SK-N-SH (cell line): ENCODE data around the gene FAP. TPM values are rescaled to one million over a fixed set of nuclear protein-coding genes. Genes with fewer than 3 reads are reported as not detected.

Experiments used
- CTCF ChIA-PET: fragments of 300-600, 350-600 bp; formaldehyde crosslinking; extraction: SDS; loops from one replicate; lab custom pipeline; 2021; lab: Yijun Ruan, JAX
- POLR2A ChIA-PET: fragments of 350-600 bp; sonication (Branson Sonifier 250); formaldehyde crosslinking; extraction: SDS; loops from one replicate; lab custom pipeline; 2020; ENCODE audit warnings: antibody characterized with exemption, inconsistent platforms; lab: Yijun Ruan, JAX
- DNase-seq: peaks from one replicate; pipeline ENCODE4 v3.0.0; 2012
- H2AFZ ChIP-seq: fragments of 200-600 bp; sonication (generic); 2 replicates; pipeline ENCODE4 v1.8.1; 2016; ENCODE audit warnings: antibody characterized with exemption, mild to moderate bottlenecking, low read depth
- H3F3A ChIP-seq: fragments of 200-600 bp; sonication (generic); replicated peaks from 2 replicates; pipeline ENCODE3; 2016; ENCODE audit warnings: antibody characterized with exemption, mild to moderate bottlenecking; ENCODE audit not compliant: insufficient read depth
- H3K27ac ChIP-seq, 2 experiments: fragments of 200-500 bp in 1 of 2; fragments of 200-600 bp in 1 of 2; sonication (Bioruptor generic) in 1 of 2; sonication (generic), shearing (Covaris generic) in 1 of 2; 2 replicates each; pipeline versions ENCODE4 v1.5.1 to v1.6.1; 2014 to 2016; ENCODE audit warnings: low read depth in 2 of 2, inconsistent platforms in 1 of 2, low read length in 1 of 2, mild to moderate bottlenecking in 1 of 2, mixed read lengths in 1 of 2
- H3K27me3 ChIP-seq: fragments of 200-600 bp; sonication (generic), shearing (Covaris generic); 2 replicates; pipeline ENCODE4 v1.6.1; 2016; ENCODE audit warnings: mixed run types; ENCODE audit not compliant: insufficient read depth
- H3K36me3 ChIP-seq, 2 experiments: fragments of 200-500 bp in 1 of 2; fragments of 200-600 bp in 1 of 2; sonication (Bioruptor generic) in 1 of 2; sonication (generic) in 1 of 2; replicated peaks in 1 of 2; 2 replicates each; pipeline versions ENCODE3 to v1.5.1; 2014 to 2016; ENCODE audit warnings: low read length in 1 of 2, mild to moderate bottlenecking in 1 of 2; ENCODE audit not compliant: insufficient read depth in 2 of 2, control insufficient read depth in 1 of 2
- H3K4me1 ChIP-seq, 2 experiments: fragments of 200-500 bp in 1 of 2; fragments of 200-600 bp in 1 of 2; sonication (Bioruptor generic) in 1 of 2; sonication (generic), shearing (Covaris generic) in 1 of 2; 2 replicates each; pipeline versions ENCODE4 v1.5.1 to v1.6.1; 2014 to 2016; ENCODE audit warnings: low read depth in 1 of 2, low read length in 1 of 2, mixed run types in 1 of 2; ENCODE audit not compliant: insufficient read depth in 2 of 2, control insufficient read depth in 1 of 2
- H3K4me2 ChIP-seq: fragments of 200-600 bp; sonication (generic), shearing (Covaris generic); 2 replicates; pipeline ENCODE4 v1.6.1; 2017; ENCODE audit warnings: mixed run types
- H3K4me3 ChIP-seq, 2 experiments: fragments of 200-500 bp in 1 of 2; fragments of 200-600 bp in 1 of 2; sonication (Bioruptor generic) in 1 of 2; sonication (generic), shearing (Covaris generic) in 1 of 2; 2 replicates each; pipeline versions ENCODE4 v1.5.1 to v1.8.1; 2014 to 2016; ENCODE audit warnings: low read depth in 2 of 2, inconsistent platforms in 1 of 2, low read length in 1 of 2, mild to moderate bottlenecking in 1 of 2, mixed read lengths in 1 of 2, moderate library complexity in 1 of 2
- H3K79me2 ChIP-seq: fragments of 200-600 bp; sonication (generic); 2 replicates; pipeline ENCODE4 v1.8.1; 2017; ENCODE audit warnings: mild to moderate bottlenecking; ENCODE audit not compliant: insufficient read depth
- H3K9ac ChIP-seq: fragments of 200-600 bp; sonication (generic); 2 replicates; pipeline ENCODE4 v1.6.1; 2017; ENCODE audit warnings: mixed run types
- H3K9me2 ChIP-seq: fragments of 200-600 bp; sonication (generic); 2 replicates; pipeline ENCODE4 v1.6.1; 2017; ENCODE audit warnings: mixed run types
- H3K9me3 ChIP-seq: fragments of 200-600 bp; sonication (generic); 2 replicates; pipeline ENCODE4 v1.6.1; 2017; ENCODE audit warnings: mixed run types, mild to moderate bottlenecking, moderate library complexity
- H4K20me1 ChIP-seq: fragments of 200-600 bp; sonication (generic); 2 replicates; pipeline ENCODE4 v1.6.1; 2017; ENCODE audit warnings: mild to moderate bottlenecking, mixed run types; ENCODE audit not compliant: insufficient read depth
- CHD2 ChIP-seq: fragments of 150-350 bp; IDR thresholded peaks from 2 replicates; pipeline ENCODE4 v1.6.1; 2018; ENCODE audit warnings: low read length; ENCODE audit not compliant: partially characterized antibody
- FOSL2 ChIP-seq: IDR thresholded peaks from 2 replicates; pipeline ENCODE4 v1.4.0; 2012; ENCODE audit warnings: low read depth, mild to moderate bottlenecking, moderate library complexity, borderline replicate concordance
- FOXJ3 ChIP-seq: sonication (generic); formaldehyde crosslinking; IDR thresholded peaks from 2 replicates; pipeline ENCODE4 v1.5.1; 2020; ENCODE audit warnings: mild to moderate bottlenecking, missing genetic modification reagents
- FOXM1 ChIP-seq: IDR thresholded peaks from 2 replicates; pipeline ENCODE4 v1.4.0; 2012; ENCODE audit warnings: low read depth, mild to moderate bottlenecking
- JUND ChIP-seq: IDR thresholded peaks from 2 replicates; pipeline ENCODE4 v1.4.0; 2012
- MAX ChIP-seq: IDR thresholded peaks from 2 replicates; pipeline ENCODE4 v1.4.0; 2012; ENCODE audit warnings: low read depth
- NFIC ChIP-seq: IDR thresholded peaks from 2 replicates; pipeline ENCODE4 v1.4.0; 2012; ENCODE audit warnings: borderline replicate concordance
- SMC3 ChIP-seq: IDR thresholded peaks from 2 replicates; pipeline ENCODE4 v1.6.1; 2012; ENCODE audit warnings: low read depth, low read length, improper control_type of control experiment
- TAF1 ChIP-seq: IDR thresholded peaks from 2 replicates; pipeline ENCODE4 v1.6.1; 2012; ENCODE audit warnings: low read depth, mild to moderate bottlenecking, low read length, moderate library complexity, borderline replicate concordance
- TCF12 ChIP-seq: IDR thresholded peaks from 2 replicates; pipeline ENCODE4 v1.4.0; 2012
- TEAD4 ChIP-seq: IDR thresholded peaks from 2 replicates; pipeline ENCODE4 v1.4.0; 2012; ENCODE audit warnings: mild to moderate bottlenecking, borderline replicate concordance; ENCODE audit not compliant: insufficient read depth
- USF2 ChIP-seq: fragments of 150-350 bp; IDR thresholded peaks from 2 replicates; pipeline ENCODE4 v1.6.1; 2017; ENCODE audit warnings: antibody characterized with exemption, low read length, low read depth, borderline replicate concordance
- YY1 ChIP-seq: IDR thresholded peaks from 2 replicates; pipeline ENCODE4 v1.4.0; 2012; ENCODE audit warnings: low read depth, mild to moderate bottlenecking
- WGBS: methylation state at CpG from one replicate; pipeline ENCODE4 v1.1.6; 2017; ENCODE audit warnings: low lambda C conversion rate; 5-methylcytosine and 5-hydroxymethylcytosine counted together
- polyA plus RNA-seq, 3 experiments: library from polyadenylated mRNA; depleted of rRNA; stranded (reverse); fragments of >200 nt; gene quantifications; 2 replicates each; pipeline ENCODE4 v1.2.3, GENCODE V29; 2012
- TF ChIP-seq, protein P1 (sequence below): fragments of 200-600 bp; sonication (generic); IDR thresholded peaks from 2 replicates; pipeline ENCODE4 v1.6.1; 2017; ENCODE audit warnings: antibody characterized with exemption, mild to moderate bottlenecking, moderate library complexity
- TF ChIP-seq, protein P2 (sequence below): fragments of 150-350 bp; IDR thresholded peaks from 2 replicates; pipeline ENCODE4 v1.6.1; 2016; ENCODE audit warnings: mild to moderate bottlenecking, low read depth, low read length
- TF ChIP-seq, protein P3 (sequence below): IDR thresholded peaks from 2 replicates; pipeline ENCODE4 v1.6.1; 2012; ENCODE audit warnings: mild to moderate bottlenecking, low read depth, low read length, moderate library complexity

FAP gene
- polyA plus RNA-seq, 1 of the 3 experiments (the other 2 are of a cell fraction) = 36.9 TPM

- TF ChIP-seq NFIC (no peak; the same call in 1 of the 2 replicates), JUND (peak; percentile 6; the same call in 1 of the 2 replicates), YY1 (no peak), MAX (no peak), CHD2 (no peak)
Observed at GRCh38 chr2:162252153-162252552, 8.9 kb upstream of the FAP start (continued).

DNA sequence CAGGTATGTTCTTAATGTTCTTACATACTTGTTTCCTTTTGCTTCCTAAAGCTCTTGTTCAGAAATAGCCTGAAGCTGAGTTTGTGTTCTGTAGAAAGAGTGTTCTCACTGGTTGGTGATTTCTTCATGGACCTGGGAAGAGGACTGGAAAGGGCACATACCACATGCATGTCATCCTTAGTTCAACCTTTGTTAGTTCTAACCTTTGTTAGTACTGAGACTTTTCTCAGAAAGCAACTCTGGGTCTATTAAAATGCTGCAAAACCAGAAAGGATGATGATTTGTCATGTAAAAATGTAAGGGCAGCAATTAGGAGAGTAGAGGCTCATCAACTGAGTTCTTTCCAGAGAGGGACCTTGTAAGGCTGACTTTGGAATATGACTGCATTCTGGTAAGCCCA lies 2.5 kb upstream of the FAP start:
- TF ChIP-seq FOSL2 = no peak
- TF ChIP-seq TEAD4 = no peak
- TF ChIP-seq, protein P1, sequence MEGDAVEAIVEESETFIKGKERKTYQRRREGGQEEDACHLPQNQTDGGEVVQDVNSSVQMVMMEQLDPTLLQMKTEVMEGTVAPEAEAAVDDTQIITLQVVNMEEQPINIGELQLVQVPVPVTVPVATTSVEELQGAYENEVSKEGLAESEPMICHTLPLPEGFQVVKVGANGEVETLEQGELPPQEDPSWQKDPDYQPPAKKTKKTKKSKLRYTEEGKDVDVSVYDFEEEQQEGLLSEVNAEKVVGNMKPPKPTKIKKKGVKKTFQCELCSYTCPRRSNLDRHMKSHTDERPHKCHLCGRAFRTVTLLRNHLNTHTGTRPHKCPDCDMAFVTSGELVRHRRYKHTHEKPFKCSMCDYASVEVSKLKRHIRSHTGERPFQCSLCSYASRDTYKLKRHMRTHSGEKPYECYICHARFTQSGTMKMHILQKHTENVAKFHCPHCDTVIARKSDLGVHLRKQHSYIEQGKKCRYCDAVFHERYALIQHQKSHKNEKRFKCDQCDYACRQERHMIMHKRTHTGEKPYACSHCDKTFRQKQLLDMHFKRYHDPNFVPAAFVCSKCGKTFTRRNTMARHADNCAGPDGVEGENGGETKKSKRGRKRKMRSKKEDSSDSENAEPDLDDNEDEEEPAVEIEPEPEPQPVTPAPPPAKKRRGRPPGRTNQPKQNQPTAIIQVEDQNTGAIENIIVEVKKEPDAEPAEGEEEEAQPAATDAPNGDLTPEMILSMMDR = no peak
- TF ChIP-seq TCF12 = 0 out of 2 replicates have a peak, but pooled peaks have one; percentile 8
- TF ChIP-seq, protein P2, sequence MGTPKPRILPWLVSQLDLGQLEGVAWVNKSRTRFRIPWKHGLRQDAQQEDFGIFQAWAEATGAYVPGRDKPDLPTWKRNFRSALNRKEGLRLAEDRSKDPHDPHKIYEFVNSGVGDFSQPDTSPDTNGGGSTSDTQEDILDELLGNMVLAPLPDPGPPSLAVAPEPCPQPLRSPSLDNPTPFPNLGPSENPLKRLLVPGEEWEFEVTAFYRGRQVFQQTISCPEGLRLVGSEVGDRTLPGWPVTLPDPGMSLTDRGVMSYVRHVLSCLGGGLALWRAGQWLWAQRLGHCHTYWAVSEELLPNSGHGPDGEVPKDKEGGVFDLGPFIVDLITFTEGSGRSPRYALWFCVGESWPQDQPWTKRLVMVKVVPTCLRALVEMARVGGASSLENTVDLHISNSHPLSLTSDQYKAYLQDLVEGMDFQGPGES = no peak
- TF ChIP-seq, all 33 proteins: peak for 1
- no peak overlapping the region for H3K4me2 ChIP-seq
- no peaks in the 10 kb centered on the region for H3K9me2 ChIP-seq
- peaks cover 25% of the 10 kb centered on the region for H3K79me2 ChIP-seq
- POLR2A ChIA-PET = no interaction called here
- H3K4me3 ChIP-seq = no peak overlapping the region
- H3K36me3 ChIP-seq = no peaks in the 10 kb centered on the region
- H3K4me1 ChIP-seq = peaks cover 0 to 17% of the 10 kb centered on the region in 2 experiments; a peak in 2 of 4 replicates
- no peak overlapping the region; the same call in 1 of the 2 replicates for H3K9ac ChIP-seq
- H3K27ac ChIP-seq = peak overlapping the region; percentile 92 to 99; a peak in 3 of 4 replicates
- H3K9me3 ChIP-seq = no peaks in the 10 kb centered on the region
- H3F3A ChIP-seq = peaks cover 23% of the 10 kb centered on the region
- peak overlapping the region; percentile 57; the same call in 1 of the 2 replicates for H2AFZ ChIP-seq
- no peak for DNase-seq
- CTCF ChIA-PET = interaction anchor here (0.8 to 2.1 kb wide), 2 partner anchors 25 to 52 kb away, joined by 3 to 6 read pairs; no protein-coding TSS in a partner anchor
- H4K20me1 ChIP-seq = no peaks in the 10 kb centered on the region
- no peaks in the 10 kb centered on the region for H3K27me3 ChIP-seq

DNA sequence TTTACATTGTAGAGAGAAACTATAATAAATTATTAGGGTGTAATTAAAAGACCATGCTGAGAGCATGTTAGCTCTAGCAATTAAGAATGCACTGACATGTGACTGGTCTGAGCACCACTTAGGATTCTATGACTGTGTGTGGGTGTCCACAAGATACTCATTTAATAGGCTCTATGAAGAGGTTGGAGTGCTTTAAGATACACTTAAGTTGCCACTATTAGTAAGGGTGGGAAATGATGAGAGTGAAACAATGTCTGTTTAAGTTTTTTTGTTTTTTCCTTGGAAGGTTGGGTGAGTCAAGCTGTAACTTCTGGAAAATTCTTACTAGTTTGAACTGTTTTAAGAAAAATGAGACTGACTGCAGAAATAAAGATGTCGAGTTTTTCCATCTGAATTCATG lies 1.8 kb upstream of the FAP start:
- Histone ChIP-seq H3K27me3 (no peaks in the 10 kb centered on the region), H2AFZ (peak overlapping the region; percentile 21; the same call in 1 of the 2 replicates), H3K9me3 (no peaks in the 10 kb centered on the region), H3K36me3 (peaks cover 4 to 6% of the 10 kb centered on the region in 2 experiments), H3K9me2 (no peaks in the 10 kb centered on the region), H3F3A (peaks cover 23% of the 10 kb centered on the region), H3K4me2 (peak overlapping the region; percentile 74; the same call in 1 of the 2 replicates), H3K4me1 (peaks cover 0 to 17% of the 10 kb centered on the region in 2 experiments; a peak in 2 of 4 replicates), H3K9ac (peak overlapping the region; percentile 89; the same call in 1 of the 2 replicates), H3K79me2 (peaks cover 32% of the 10 kb centered on the region), H4K20me1 (no peaks in the 10 kb centered on the region), H3K4me3 (no peak overlapping the region), H3K27ac (peak overlapping the region; percentile 92 to 99)
- ChIA-PET POLR2A (no interaction called here), CTCF (interaction anchor here (0.8 to 2.1 kb wide), 2 partner anchors 24 to 53 kb away, joined by 3 to 6 read pairs; no protein-coding TSS in a partner anchor)
- no peak for DNase-seq
- 26% methylated on average over 1 of the region's 1 CpG for WGBS
- no peak for TF ChIP-seq USF2
- no peak for TF ChIP-seq FOXJ3 (CRISPR knock-in tag)
- no peak for TF ChIP-seq SMC3
- no peak for TF ChIP-seq JUND
- TF ChIP-seq, protein P3, sequence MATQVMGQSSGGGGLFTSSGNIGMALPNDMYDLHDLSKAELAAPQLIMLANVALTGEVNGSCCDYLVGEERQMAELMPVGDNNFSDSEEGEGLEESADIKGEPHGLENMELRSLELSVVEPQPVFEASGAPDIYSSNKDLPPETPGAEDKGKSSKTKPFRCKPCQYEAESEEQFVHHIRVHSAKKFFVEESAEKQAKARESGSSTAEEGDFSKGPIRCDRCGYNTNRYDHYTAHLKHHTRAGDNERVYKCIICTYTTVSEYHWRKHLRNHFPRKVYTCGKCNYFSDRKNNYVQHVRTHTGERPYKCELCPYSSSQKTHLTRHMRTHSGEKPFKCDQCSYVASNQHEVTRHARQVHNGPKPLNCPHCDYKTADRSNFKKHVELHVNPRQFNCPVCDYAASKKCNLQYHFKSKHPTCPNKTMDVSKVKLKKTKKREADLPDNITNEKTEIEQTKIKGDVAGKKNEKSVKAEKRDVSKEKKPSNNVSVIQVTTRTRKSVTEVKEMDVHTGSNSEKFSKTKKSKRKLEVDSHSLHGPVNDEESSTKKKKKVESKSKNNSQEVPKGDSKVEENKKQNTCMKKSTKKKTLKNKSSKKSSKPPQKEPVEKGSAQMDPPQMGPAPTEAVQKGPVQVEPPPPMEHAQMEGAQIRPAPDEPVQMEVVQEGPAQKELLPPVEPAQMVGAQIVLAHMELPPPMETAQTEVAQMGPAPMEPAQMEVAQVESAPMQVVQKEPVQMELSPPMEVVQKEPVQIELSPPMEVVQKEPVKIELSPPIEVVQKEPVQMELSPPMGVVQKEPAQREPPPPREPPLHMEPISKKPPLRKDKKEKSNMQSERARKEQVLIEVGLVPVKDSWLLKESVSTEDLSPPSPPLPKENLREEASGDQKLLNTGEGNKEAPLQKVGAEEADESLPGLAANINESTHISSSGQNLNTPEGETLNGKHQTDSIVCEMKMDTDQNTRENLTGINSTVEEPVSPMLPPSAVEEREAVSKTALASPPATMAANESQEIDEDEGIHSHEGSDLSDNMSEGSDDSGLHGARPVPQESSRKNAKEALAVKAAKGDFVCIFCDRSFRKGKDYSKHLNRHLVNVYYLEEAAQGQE = no peak
- no peak for TF ChIP-seq TCF12
- TF ChIP-seq, protein P2 = no peak
- no peak for TF ChIP-seq TAF1
- TF ChIP-seq FOXM1 = no peak
